Transverse colon (tissue), 4 donors: ENCODE results near the gene NEK5. TPM values are rescaled to one million over a fixed set of nuclear protein-coding genes. Genes with fewer than 3 reads are reported as not detected.
A peak's percentile ranks its signal among the peaks of the same experiment; 100 is the strongest.

Source experiments
- DNase-seq: peaks from one replicate; pipeline ENCODE4 v3.0.0-alpha.2; 2019
- H3K27ac ChIP-seq, 4 donors: fragments of 200-600 bp; sonication (generic); 2 replicates each; pipeline ENCODE4 v1.5.1; 2016 to 2018; ENCODE audit warnings: inconsistent platforms in 4 of 4
- H3K27me3 ChIP-seq: fragments of 200-600 bp; sonication (generic); 2 replicates; pipeline ENCODE4 v1.5.1; 2017; ENCODE audit warnings: inconsistent platforms
- H3K36me3 ChIP-seq, 4 donors: fragments of 200-600 bp; sonication (generic); 2 replicates each; pipeline ENCODE4 v1.5.1; 2017 to 2019; ENCODE audit warnings: inconsistent platforms in 4 of 4
- H3K4me1 ChIP-seq, 4 donors: fragments of 200-600 bp; sonication (generic); 2 replicates each; pipeline ENCODE4 v1.5.1; 2017 to 2020; ENCODE audit warnings: inconsistent platforms in 4 of 4
- H3K4me3 ChIP-seq, 4 donors: fragments of 200-600 bp; sonication (generic); 1 replicate in 1 of 4; 2 replicates in 3 of 4; pipeline versions ENCODE4 v1.5.1 to v1.6.1; 2017 to 2019; ENCODE audit warnings: inconsistent platforms in 4 of 4
- H3K9me3 ChIP-seq, 2 donors: fragments of 200-600 bp; sonication (generic); 2 replicates each; pipeline ENCODE4 v1.5.1; 2017 to 2019; ENCODE audit warnings: inconsistent platforms in 2 of 2
- CTCF ChIP-seq, 5 experiments: fragments of 200-600 bp in 3 of 5; fragments of 450-650 bp in 2 of 5; sonication (generic) in 3 of 5; IDR thresholded peaks; 1 replicate in 2 of 5; 2 replicates in 3 of 5; pipeline ENCODE4 v1.5.1; 2016 to 2017; ENCODE audit warnings: antibody characterized with exemption in 5 of 5, inconsistent platforms in 3 of 5, mild to moderate bottlenecking in 2 of 5, moderate library complexity in 1 of 5
- EP300 ChIP-seq: sonication (generic); formaldehyde crosslinking; IDR thresholded peaks from one replicate; pipeline ENCODE4 v1.6.1; 2017; ENCODE audit warnings: antibody characterized with exemption, low read depth
- POLR2A ChIP-seq: fragments of 450-650 bp; IDR thresholded peaks from one replicate; pipeline ENCODE4 v1.6.1; 2016; ENCODE audit warnings: antibody characterized with exemption, mild to moderate bottlenecking, moderate library complexity
- POLR2AphosphoS5 ChIP-seq, 3 donors: sonication (generic); formaldehyde crosslinking; IDR thresholded peaks; one replicate each; pipeline ENCODE4 v1.6.1; 2016; ENCODE audit warnings: antibody characterized with exemption in 3 of 3
- WGBS, 2 donors: methylation state at CpG; one replicate each; pipeline ENCODE4 v1.1.5; 2018; ENCODE audit warnings: low coverage in 1 of 2; 5-methylcytosine and 5-hydroxymethylcytosine counted together
- in situ Hi-C, 4 donors: fragments of 200-750 bp; cut with MboI; loops; one replicate each; pipeline versions ENCODE4 v1.15.0 to v1.15.1; 2017; ENCODE audit warnings: low sequenced_read_pairs in 3 of 4, low pct_ligation_motif_present in 1 of 4, low pct_unique_long_range_greater_than_20kb in 1 of 4
- intact Hi-C: fragments of 100-400 bp; cut with DNase I; formaldehyde crosslinking; loops from one replicate; pipeline ENCODE4 v1.15.1; 2023; ENCODE audit warnings: low total_unique reads
- total RNA-seq, 4 donors: library from RNA; depleted of rRNA; stranded (reverse); fragments of >200 nt; gene quantifications; one replicate each; pipeline ENCODE4 v1.1.0, GENCODE V29; 2016

NEK5 gene
- total RNA-seq, 4 donors from 2014 or later: 0.14 to 0.48 TPM; not detected in 2

DNA sequence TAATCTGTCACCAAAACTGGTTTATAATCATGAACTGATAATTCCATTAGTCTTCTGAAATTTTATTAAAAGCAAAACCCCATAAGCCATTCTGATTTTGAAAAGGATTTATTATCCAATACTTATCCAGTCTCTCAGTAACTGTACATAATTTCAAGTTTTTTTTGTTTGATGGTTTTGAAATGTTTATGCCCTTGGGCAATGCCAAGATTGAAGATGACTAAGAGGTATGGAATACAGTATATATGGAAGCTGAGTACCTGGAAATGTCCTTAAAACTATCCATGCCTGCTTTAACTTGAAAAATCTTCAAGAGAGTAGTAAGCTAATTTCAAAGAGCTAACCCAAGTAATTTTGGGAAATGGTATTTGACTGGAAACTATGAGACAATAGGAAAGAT, 1.8 kb upstream of the NEK5 start:
- in situ Hi-C loops (loop anchor here in 2 of 4 donors (10.0 to 25.0 kb wide), 3 partner anchors 126 to 693 kb away; partner anchors contain the start of gene DHRS12 (in 1 of the 2)), intact Hi-C loops (no loop called here)
- Histone ChIP-seq H3K27ac (no peak overlapping the region), H3K4me1 (peaks cover 0 to 20% (median 9%) of the 10 kb centered on the region in 4 donors), H3K36me3 (peaks cover 0 to 32% (median 14%) of the 10 kb centered on the region in 4 donors), H3K9me3 (no peaks in the 10 kb centered on the region), H3K4me3 (no peak overlapping the region), H3K27me3 (no peaks in the 10 kb centered on the region)
- TF ChIP-seq POLR2A (no peak), POLR2AphosphoS5 (IDR thresholded peaks at IDR 0.05) (no peak), CTCF (IDR thresholded peaks at IDR 0.05) (no peak), EP300 (no peak)
- DNase-seq: no peak

- Histone ChIP-seq H3K27ac (peak overlapping the region; percentile 31 to 65 (median 44)), H3K27me3 (no peaks in the 10 kb centered on the region), H3K36me3 (peaks cover 0 to 14% (median 2%) of the 10 kb centered on the region in 4 donors), H3K4me3 (peak overlapping the region; percentile 48 to 91 (median 57)), H3K4me1 (peaks cover 0 to 20% (median 9%) of the 10 kb centered on the region in 4 donors), H3K9me3 (no peaks in the 10 kb centered on the region)
- intact Hi-C loops (loop anchor here (10.0 kb wide), 1 partner anchor 123 kb away; no protein-coding TSS in a partner anchor), in situ Hi-C loops (loop anchor here in 3 of 4 donors (10.0 to 25.0 kb wide), 4 partner anchors 123 to 691 kb away; partner anchors contain the start of gene DHRS12 (in 1 of the 3))
- DNase-seq: peak; percentile 71
- no peak for TF ChIP-seq POLR2AphosphoS5 (IDR thresholded peaks at IDR 0.05)
- TF ChIP-seq CTCF (IDR thresholded peaks at IDR 0.05): peak; percentile 78 to 89 (median 83)
- no peak for TF ChIP-seq EP300
- TF ChIP-seq POLR2A: no peak
- WGBS, 2 donors: 1% methylated on average over 23 to 33 of the region's 33 CpGs
Measured at GRCh38 chr13:52127783-52128702, 830 bp downstream of the NEK5 start.

DNA sequence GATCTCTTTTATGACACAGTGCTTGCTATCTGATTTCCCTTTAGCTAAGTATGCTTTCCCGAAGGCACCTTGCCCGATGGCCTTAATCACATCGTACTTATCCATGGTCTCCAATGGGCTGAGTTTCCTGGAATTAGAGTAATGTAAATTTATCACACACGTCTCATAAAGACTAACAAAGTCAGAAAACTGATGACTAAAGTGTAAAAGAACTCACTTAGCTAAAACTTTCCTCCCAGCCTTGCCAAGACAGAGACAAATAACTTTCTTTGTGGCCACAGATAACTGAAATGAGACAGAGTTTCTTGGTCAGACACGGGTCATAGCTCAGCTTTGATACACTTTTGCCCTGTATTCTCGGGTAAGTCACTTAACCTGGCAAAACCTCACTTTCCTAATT, 1.5 kb downstream of the NEK5 start:
- H3K27ac ChIP-seq: peak overlapping the region in 3 of 4 donors; percentile 32 to 65 (median 56)

More for the DNA sequence above, 1.5 kb downstream of the NEK5 start:
- intact Hi-C loops (loop anchor here (10.0 kb wide), 1 partner anchor 123 kb away; no protein-coding TSS in a partner anchor), in situ Hi-C loops (loop anchor here in 3 of 4 donors (10.0 to 25.0 kb wide), 4 partner anchors 123 to 690 kb away; partner anchors contain the start of gene DHRS12 (in 1 of the 3))
- DNase-seq: no peak
- peaks cover 0 to 7% (median 0%) of the 10 kb centered on the region in 4 donors for H3K36me3 ChIP-seq
- peaks cover 0 to 20% (median 9%) of the 10 kb centered on the region in 4 donors for H3K4me1 ChIP-seq
- WGBS, 2 donors: 37 to 58% methylated on average over 6 of the region's 6 CpGs
- H3K27me3 ChIP-seq: no peaks in the 10 kb centered on the region
- H3K4me3 ChIP-seq: peak overlapping the region in 1 of 4 donors; percentile 64
- no peak for TF ChIP-seq POLR2A
- no peak for TF ChIP-seq CTCF (IDR thresholded peaks at IDR 0.05)
- TF ChIP-seq EP300: no peak
- no peak for TF ChIP-seq POLR2AphosphoS5 (IDR thresholded peaks at IDR 0.05)
- no peaks in the 10 kb centered on the region for H3K9me3 ChIP-seq
